Hepatocyte (in vitro differentiated cells): ENCODE results near the gene SRPK2. TPM values are rescaled to one million over a fixed set of nuclear protein-coding genes. Genes with fewer than 3 reads are reported as not detected.

Experiments
- DNase-seq: peaks from one replicate; pipeline ENCODE4 v3.0.0-alpha.2; 2016; ENCODE audit warnings: low spot score
- H2AFZ ChIP-seq: fragments of 200-600 bp; sonication (generic); 2 replicates; pipeline ENCODE4 v1.6.0; 2016; ENCODE audit warnings: antibody characterized with exemption, mild to moderate bottlenecking
- H3K27ac ChIP-seq: fragments of 200-600 bp; sonication (generic); 2 replicates; pipeline ENCODE4 v1.5.1; 2016; ENCODE audit warnings: mild to moderate bottlenecking
- H3K27me3 ChIP-seq: fragments of 200-600 bp; sonication (generic); 2 replicates; pipeline ENCODE4 v1.6.1; 2016
- H3K36me3 ChIP-seq: fragments of 200-600 bp; sonication (generic); replicated peaks from 2 replicates; pipeline ENCODE4 v1.5.1; 2016; ENCODE audit warnings: low read depth; ENCODE audit not compliant: insufficient read depth
- H3K4me1 ChIP-seq: fragments of 200-600 bp; sonication (generic); 2 replicates; pipeline ENCODE4 v1.5.1; 2016; ENCODE audit warnings: mild to moderate bottlenecking, moderate library complexity; ENCODE audit not compliant: insufficient read depth
- H3K4me2 ChIP-seq: fragments of 200-600 bp; sonication (generic); 2 replicates; pipeline ENCODE4 v1.6.0; 2016
- H3K4me3 ChIP-seq: fragments of 200-600 bp; sonication (generic); 2 replicates; pipeline ENCODE4 v1.5.1; 2016; ENCODE audit warnings: mild to moderate bottlenecking
- H3K79me2 ChIP-seq: fragments of 200-600 bp; sonication (generic); 2 replicates; pipeline ENCODE4 v1.6.0; 2017; ENCODE audit warnings: mild to moderate bottlenecking
- H3K9me2 ChIP-seq: fragments of 200-600 bp; sonication (generic); replicated peaks from 2 replicates; pipeline ENCODE4 v1.6.0; 2017; ENCODE audit warnings: mild to moderate bottlenecking; ENCODE audit not compliant: insufficient read depth
- H3K9me3 ChIP-seq: fragments of 200-600 bp; sonication (generic); 2 replicates; pipeline ENCODE4 v1.5.1; 2016; ENCODE audit warnings: low read depth, mild to moderate bottlenecking
- H4K20me1 ChIP-seq: fragments of 200-600 bp; sonication (generic); 2 replicates; pipeline ENCODE4 v1.6.0; 2016; ENCODE audit warnings: mild to moderate bottlenecking; ENCODE audit not compliant: insufficient read depth, poor library complexity, severe bottlenecking
- EZH2 ChIP-seq: fragments of 200-600 bp; sonication (generic); IDR thresholded peaks from 2 replicates; pipeline ENCODE4 v1.6.1; 2016; ENCODE audit warnings: antibody characterized with exemption, mild to moderate bottlenecking, borderline replicate concordance
- EZH2phosphoT487 ChIP-seq: fragments of 200-600 bp; sonication (generic); IDR thresholded peaks from one replicate; pipeline ENCODE4 v1.6.1; 2018; ENCODE audit warnings: antibody characterized with exemption, mild to moderate bottlenecking, low read depth, moderate library complexity; ENCODE audit not compliant: unreplicated experiment, severe bottlenecking
- WGBS: methylation state at CpG from one replicate; pipeline ENCODE4 v1.1.6; 2016; ENCODE audit warnings: low lambda C conversion rate; ENCODE audit errors: missing lambda C conversion rate; 5-methylcytosine and 5-hydroxymethylcytosine counted together
- polyA plus RNA-seq: library from polyadenylated mRNA; unstranded; fragments of >200 nt; fragmentation: Nextera tagmentation; extraction: Ambion mirVana; gene quantifications from 2 replicates; pipeline ENCODE4 v1.2.1, GENCODE V29; 2016
- total RNA-seq: library from RNA; depleted of rRNA; stranded (reverse); fragments of >200 nt; gene quantifications from 2 replicates; pipeline ENCODE4 v1.2.3, GENCODE V29; 2014
- TF ChIP-seq, protein P1 (sequence below): fragments of 200-600 bp; sonication (generic); IDR thresholded peaks from 2 replicates; pipeline ENCODE4 v1.5.1; 2016; ENCODE audit warnings: antibody characterized with exemption, mild to moderate bottlenecking; ENCODE audit not compliant: poor library complexity

SRPK2 gene
- total and polyA plus RNA-seq, 2 experiments from 2014 or later = 41.4 to 46.1 TPM

DNA sequence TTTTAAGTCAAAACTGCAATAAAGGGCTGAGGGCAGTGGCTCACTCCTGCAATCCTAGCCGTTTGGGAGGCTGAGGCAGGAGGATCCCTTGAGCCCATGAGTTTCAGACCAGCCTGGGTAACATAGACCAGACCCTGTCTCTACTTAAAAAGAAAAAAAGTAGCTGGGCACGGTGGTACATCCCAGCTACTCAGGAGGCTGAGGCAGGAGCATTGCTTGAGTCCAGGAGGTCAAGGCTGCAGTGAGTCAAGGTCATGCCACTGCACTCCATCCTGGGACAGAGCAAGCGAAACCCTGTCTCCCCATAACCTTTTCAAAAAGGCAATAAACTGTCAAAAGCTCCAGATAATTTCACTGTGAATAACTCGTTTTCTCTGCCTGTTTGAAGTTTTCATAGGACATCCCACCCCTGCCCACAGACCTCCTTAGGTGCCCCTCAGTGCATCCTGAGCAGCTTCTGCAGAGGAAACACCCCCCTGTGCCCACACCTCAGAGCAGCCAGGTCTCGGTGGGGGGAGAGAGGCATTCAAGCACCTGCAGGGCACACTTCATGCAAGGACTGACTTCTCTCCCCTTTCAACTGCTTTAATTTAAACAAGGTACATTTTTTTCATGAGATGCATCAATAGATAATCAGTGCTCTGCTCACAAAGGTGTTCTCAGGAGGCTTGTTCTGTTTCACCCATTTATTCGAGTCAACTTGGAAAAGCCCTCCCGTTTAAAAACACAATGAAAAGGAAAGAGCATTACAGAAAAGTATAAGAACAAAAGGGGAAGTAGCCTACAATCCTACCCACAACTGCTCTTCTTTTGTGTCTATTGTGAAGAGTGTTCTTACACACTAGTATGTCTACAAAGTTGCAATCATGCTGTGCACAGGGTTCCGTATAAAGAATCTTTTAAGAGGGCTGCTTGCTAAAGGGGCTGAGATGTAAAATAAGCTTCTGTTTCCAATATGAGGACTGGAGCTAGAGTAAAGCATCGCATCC is 269.8 kb downstream of the SRPK2 start:
- 79% methylated on average over 9 of the region's 9 CpGs for WGBS
- DNase-seq = no peak

DNA sequence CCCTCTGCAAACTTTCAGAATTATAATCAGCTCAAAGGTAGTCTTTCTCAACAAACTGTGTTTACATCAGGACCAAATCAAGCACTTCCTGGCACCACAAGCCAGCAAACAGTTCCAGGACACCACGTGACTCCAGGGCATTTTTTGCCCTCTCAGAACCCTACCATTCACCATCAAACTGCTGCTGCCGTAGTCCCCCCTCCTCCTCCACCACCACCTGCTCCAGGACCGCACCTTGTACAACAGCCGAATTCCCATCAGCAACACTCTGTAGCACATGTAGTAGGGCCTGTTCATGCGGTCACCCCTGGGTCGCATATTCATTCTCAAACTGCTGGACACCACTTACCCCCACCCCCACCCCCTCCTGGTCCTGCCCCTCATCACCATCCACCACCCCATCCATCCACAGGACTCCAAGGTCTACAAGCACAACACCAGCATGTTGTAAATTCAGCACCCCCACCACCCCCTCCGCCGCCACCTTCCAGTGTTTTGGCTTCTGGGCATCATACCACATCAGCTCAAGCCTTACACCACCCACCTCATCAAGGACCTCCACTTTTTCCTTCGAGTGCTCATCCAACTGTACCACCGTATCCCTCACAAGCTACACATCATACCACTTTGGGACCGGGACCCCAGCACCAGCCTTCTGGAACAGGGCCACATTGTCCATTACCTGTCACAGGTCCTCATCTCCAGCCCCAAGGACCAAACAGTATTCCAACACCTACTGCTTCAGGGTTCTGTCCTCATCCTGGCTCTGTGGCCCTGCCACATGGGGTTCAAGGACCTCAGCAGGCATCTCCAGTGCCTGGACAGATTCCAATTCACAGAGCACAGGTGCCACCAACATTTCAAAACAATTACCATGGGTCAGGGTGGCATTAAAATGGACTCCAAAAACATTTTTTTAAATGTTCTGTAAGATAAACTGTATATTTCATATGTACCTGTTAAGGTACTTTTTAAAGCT is 276.0 kb downstream of the SRPK2 start:
- H3K27me3 ChIP-seq = no peaks in the 10 kb centered on the region
- H3K9me3 ChIP-seq = no peaks in the 10 kb centered on the region
- no peak overlapping the region for H3K4me3 ChIP-seq
- H3K27ac ChIP-seq = no peak overlapping the region
- peaks cover 10% of the 10 kb centered on the region for H4K20me1 ChIP-seq
- peaks cover 14% of the 10 kb centered on the region for H3K79me2 ChIP-seq
- no peak overlapping the region for H3K4me2 ChIP-seq
- H2AFZ ChIP-seq = no peak overlapping the region
- H3K4me1 ChIP-seq = no peaks in the 10 kb centered on the region
- no peaks in the 10 kb centered on the region for H3K36me3 ChIP-seq
- no peak for TF ChIP-seq EZH2phosphoT487
- TF ChIP-seq, protein P1, sequence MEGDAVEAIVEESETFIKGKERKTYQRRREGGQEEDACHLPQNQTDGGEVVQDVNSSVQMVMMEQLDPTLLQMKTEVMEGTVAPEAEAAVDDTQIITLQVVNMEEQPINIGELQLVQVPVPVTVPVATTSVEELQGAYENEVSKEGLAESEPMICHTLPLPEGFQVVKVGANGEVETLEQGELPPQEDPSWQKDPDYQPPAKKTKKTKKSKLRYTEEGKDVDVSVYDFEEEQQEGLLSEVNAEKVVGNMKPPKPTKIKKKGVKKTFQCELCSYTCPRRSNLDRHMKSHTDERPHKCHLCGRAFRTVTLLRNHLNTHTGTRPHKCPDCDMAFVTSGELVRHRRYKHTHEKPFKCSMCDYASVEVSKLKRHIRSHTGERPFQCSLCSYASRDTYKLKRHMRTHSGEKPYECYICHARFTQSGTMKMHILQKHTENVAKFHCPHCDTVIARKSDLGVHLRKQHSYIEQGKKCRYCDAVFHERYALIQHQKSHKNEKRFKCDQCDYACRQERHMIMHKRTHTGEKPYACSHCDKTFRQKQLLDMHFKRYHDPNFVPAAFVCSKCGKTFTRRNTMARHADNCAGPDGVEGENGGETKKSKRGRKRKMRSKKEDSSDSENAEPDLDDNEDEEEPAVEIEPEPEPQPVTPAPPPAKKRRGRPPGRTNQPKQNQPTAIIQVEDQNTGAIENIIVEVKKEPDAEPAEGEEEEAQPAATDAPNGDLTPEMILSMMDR = no peak
- TF ChIP-seq EZH2 = no peak
- no peaks in the 10 kb centered on the region for H3K9me2 ChIP-seq
- 81% methylated on average over 11 of the region's 11 CpGs for WGBS
- peak; percentile 16 for DNase-seq

More for the DNA sequence above, 269.8 kb downstream of the SRPK2 start:
- Histone ChIP-seq H3K4me1 (no peaks in the 10 kb centered on the region), H3K9me2 (no peaks in the 10 kb centered on the region), H3K9me3 (no peaks in the 10 kb centered on the region), H3K4me3 (no peak overlapping the region), H4K20me1 (peaks cover 6% of the 10 kb centered on the region), H3K27ac (no peak overlapping the region), H2AFZ (no peak overlapping the region), H3K79me2 (no peaks in the 10 kb centered on the region), H3K36me3 (no peaks in the 10 kb centered on the region), H3K27me3 (no peaks in the 10 kb centered on the region), H3K4me2 (no peak overlapping the region)
- TF ChIP-seq, protein P1 = no peak
- TF ChIP-seq EZH2 (no peak), EZH2phosphoT487 (no peak)

DNA sequence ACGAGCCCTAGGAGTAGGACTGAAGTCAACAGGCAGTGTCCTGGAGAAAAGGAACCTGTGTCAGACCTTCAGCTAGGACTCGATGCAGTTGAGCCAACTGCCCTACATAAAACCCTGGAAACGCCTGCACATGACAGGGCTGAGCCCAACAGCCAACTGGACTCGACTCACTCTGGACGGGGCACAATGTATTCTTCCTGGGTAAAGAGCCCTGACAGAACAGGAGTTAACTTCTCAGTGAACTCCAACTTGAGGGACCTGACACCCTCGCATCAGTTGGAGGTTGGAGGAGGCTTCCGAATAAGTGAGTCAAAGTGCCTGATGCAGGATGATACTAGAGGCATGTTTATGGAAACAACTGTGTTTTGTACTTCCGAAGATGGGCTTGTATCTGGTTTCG is 281.3 kb downstream of the SRPK2 start:
- DNase-seq = no peak
- WGBS = 92% methylated on average over 9 of the region's 9 CpGs
- Histone ChIP-seq H3K9me3 (no peaks in the 10 kb centered on the region), H3K4me1 (no peaks in the 10 kb centered on the region), H3K27me3 (no peaks in the 10 kb centered on the region), H2AFZ (no peak overlapping the region), H3K4me2 (no peak overlapping the region), H3K9me2 (no peaks in the 10 kb centered on the region), H3K79me2 (peaks cover 20% of the 10 kb centered on the region), H3K36me3 (no peaks in the 10 kb centered on the region), H3K27ac (no peak overlapping the region), H4K20me1 (peaks cover 3% of the 10 kb centered on the region), H3K4me3 (no peak overlapping the region)
- no peak for TF ChIP-seq EZH2phosphoT487
- TF ChIP-seq, protein P1 = no peak
- no peak for TF ChIP-seq EZH2
